22Rv1 (cell line): ENCODE measurements around the gene IL17RE.
"Not testable (repeated sequence)": the region's sequence is repeated elsewhere in the genome, so short reads cannot be mapped to it uniquely, and the experiment has no call there.

Source experiments
- H3K27ac ChIP-seq: fragments of 450-650 bp; 2 replicates; pipeline ENCODE4 v1.5.1; 2017
- CTCF ChIP-seq: fragments of 450-650 bp; IDR thresholded peaks from 2 replicates; pipeline ENCODE4 v1.5.1; 2017; ENCODE audit warnings: mild to moderate bottlenecking
- ZFX ChIP-seq: fragments of 450-650 bp; IDR thresholded peaks from 2 replicates; pipeline ENCODE4 v1.6.1; 2017; ENCODE audit warnings: antibody characterized with exemption, borderline replicate concordance

Gene IL17RE

GRCh38 chr3:9902372-9903237, at the start of gene IL17RE:
Gene IL17RE, plus strand, starts transcription at chr3:9902848. Its CDS starts 85 bp downstream, at chr3:9902933.
- no peak for TF ChIP-seq ZFX
- TF ChIP-seq CTCF, result no peak
- H3K27ac ChIP-seq, result peak within 1 kb of the TSS; percentile 100

GRCh38 chr3:9854291-9854940, 48.2 kb upstream of the IL17RE start:
- not testable (repeated sequence) for H3K27ac ChIP-seq

- TF ChIP-seq CTCF, result no peak
- TF ChIP-seq ZFX, result no peak
- no peak overlapping the region for H3K27ac ChIP-seq
Observed at GRCh38 chr3:9855594-9855993, 47.1 kb upstream of the IL17RE start.

- no peak for TF ChIP-seq CTCF
- no peak for TF ChIP-seq ZFX
- no peak overlapping the region for H3K27ac ChIP-seq
Observed at GRCh38 chr3:9859530-9860025, 43.1 kb upstream of the IL17RE start.

GRCh38 chr3:9861201-9861600, 41.4 kb upstream of the IL17RE start:
- TF ChIP-seq CTCF (no peak), ZFX (no peak)
- H3K27ac ChIP-seq, result no peak overlapping the region

- H3K27ac ChIP-seq, result no peak overlapping the region
- TF ChIP-seq ZFX, result no peak
- TF ChIP-seq CTCF, result no peak
Observed at GRCh38 chr3:9861626-9862130, 41.0 kb upstream of the IL17RE start.

- TF ChIP-seq ZFX, result no peak
- TF ChIP-seq CTCF, result peak; percentile 30; the same call in 1 of the 2 replicates
- no peak overlapping the region for H3K27ac ChIP-seq
Observed at GRCh38 chr3:9862391-9863057, 40.1 kb upstream of the IL17RE start.
